ENCODE results near the gene ST7L.

Gene ST7L

DNA sequence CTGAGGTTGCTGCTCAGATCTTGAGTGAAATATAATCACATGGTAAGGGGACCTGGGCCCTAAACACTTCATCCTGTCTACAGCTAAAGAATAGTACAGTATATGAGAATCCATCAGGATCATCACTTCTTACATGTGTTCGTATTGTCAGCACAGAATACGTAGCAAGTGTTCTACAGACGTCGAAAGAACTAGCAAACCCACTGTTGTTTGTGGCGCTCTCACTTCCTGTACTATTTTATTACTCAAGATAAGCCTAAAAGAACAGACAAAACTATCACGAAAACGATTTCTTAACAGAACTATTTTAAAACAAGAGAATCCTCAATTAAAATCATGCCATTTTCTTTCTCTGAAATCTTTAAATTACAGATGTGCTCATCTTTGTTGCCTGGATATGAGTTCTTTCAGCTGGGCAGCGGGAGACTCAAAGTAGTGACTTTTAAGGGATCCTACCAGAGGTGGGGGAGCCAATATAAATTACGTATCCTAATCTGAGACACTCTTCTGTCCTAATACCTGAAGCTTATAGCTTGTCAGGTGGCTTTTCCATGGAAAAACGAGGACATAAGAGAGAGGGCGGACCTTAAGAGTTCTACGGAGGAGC is 724 bp downstream of the ST7L start:
- DNase-seq: peak; percentile 57

GRCh38 chr1:112614460-112615065 is 4.4 kb downstream of the ST7L start:
- peak; percentile 71 for DNase-seq

GRCh38 chr1:112605633-112606327 is 13.2 kb downstream of the ST7L start:
- DNase-seq: no peak

GRCh38 chr1:112603541-112603940 is 15.4 kb downstream of the ST7L start:
- no peak for DNase-seq

DNA sequence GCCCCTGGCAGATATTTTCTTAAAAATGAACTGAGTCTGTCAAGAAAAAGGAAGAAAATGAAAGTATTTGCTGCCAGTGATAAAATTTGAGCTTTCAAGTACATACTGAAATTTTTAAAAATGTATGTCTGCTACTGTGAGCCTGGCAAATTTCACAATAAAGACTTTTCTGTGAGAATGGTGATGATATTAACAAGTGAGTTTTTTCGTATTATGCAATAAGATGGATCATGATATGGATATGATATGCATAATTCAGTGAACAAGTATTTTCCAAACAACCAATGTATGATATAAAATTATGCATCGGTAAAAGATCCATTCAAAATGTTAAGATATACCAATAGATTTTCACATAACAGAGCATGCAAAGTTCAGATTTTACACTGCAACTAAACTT is 15.9 kb downstream of the ST7L start:
- no peak for DNase-seq

GRCh38 chr1:112599477-112599876 is 19.5 kb downstream of the ST7L start:
- DNase-seq: no peak

- DNase-seq: no peak
Measured at GRCh38 chr1:112594208-112594876, 24.6 kb downstream of the ST7L start.

DNA sequence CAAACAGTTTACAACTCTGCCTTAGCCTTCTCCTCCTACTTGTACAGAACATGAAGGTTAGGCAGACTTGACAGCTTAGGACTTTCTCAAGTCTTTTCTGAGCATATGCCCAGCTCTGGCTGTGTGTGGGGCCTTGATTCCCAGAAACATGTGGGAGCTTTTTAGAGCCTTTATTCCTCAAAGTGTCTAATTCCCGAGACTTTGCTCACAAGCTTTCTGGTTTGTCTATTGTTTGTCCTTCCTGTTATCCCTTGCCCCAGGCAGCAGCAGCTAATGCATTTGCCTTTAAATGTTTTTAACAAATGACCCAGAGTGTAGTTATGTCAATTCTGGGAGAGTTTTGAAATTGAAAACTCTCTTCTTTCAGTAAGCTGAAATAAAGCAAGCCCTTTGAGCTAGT is 29.2 kb downstream of the ST7L start:
- DNase-seq: no peak

DNA sequence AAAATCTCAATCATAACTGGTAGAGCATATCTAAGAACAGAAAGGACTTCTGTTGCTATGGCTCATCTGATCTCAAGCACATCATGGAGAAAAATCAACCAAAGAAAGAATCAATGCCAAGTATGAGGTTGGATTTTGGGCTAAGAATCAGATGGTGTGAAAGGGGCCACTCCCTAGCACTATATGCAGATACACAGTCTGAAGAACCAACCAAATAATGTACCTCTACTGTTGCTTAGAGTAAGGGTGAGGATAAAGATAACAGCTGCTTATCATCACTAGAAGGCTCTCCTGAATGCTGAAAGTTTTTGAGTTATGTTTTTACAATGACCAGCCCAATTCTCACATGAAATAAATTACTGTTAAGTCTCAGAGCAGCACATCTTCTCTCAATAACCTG is 35.6 kb downstream of the ST7L start:
- no peak for DNase-seq

DNA sequence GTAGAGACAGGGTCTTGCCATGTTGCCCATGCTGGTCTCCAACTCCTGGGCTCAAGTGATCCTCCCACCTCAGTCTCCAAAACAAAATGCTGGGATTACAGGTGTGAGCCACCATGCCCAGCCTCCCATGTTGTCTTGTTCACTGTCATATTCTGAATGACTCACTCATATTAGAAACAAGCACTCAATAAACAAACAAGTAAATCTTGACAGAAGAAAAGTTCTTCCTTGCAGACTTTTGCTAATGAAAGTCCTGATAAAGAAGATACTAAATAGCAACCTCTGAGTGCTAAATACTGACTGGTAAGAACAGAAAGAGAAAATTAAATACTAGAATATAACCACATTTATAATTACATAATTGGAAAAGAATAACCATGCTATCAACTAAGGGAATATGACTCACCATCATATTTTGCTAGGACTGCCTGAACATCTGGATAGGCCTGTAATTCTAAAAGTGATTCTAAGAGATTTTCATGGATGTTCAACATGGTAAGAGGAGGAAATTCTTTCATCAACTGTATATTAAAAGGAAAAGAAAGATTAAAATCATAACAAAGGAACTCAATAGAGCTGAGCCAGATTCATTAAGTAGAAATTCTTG is 37.3 kb downstream of the ST7L start:
- DNase-seq: no peak

- DNase-seq: no peak
Measured at GRCh38 chr1:112579801-112580510, 39.0 kb downstream of the ST7L start.

DNA sequence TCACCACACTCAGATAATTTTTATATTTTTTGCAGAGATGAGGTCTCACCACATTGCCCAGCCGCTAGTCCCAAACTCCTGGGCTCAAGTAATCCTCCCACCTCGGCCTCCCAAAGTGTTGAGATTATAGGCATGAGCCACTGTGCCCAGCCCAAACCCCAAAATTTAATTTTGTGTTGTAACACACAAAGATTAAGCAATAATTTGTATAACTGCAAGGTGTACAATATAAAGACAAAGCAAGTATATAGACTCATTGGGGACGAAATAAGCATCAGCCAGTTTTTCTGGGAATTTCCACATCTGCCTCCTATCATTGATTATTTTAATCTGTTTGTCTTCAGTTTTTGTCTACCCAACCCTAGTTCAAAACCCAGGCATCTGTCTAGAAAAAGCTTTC is 42.7 kb downstream of the ST7L start:
- DNase-seq: no peak

GRCh38 chr1:112575154-112575804 is 43.7 kb downstream of the ST7L start:
- DNase-seq: no peak

GRCh38 chr1:112565800-112566199 is 53.1 kb downstream of the ST7L start:
- no peak for DNase-seq

- no peak for DNase-seq
Measured at GRCh38 chr1:112564081-112564480, 54.9 kb downstream of the ST7L start.

DNA sequence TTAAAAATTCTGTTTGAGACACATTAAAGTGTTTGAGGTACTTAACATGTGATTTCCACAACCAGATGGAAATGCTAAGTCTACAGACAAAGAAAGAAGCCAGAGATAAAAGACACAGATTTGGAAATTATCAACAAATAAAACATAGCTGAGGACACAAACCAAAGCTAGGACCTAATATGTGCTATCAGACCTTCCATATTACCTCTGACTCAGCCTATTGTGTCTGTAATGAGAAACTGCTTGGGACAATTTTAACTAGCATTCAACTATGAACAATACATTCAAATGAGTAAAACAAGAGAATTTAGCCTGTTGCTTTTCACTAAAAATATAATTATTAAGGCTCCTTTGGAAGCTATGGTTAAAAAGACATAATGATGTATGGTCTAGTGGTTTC is 55.6 kb downstream of the ST7L start:
- no peak for DNase-seq

- DNase-seq: peak; percentile 86
Measured at GRCh38 chr1:112558634-112559033, 60.3 kb downstream of the ST7L start.

GRCh38 chr1:112557385-112557784 is 61.6 kb downstream of the ST7L start:
- DNase-seq: peak; percentile 39

GRCh38 chr1:112554411-112554810 is 64.5 kb downstream of the ST7L start:
- DNase-seq: no peak

DNA sequence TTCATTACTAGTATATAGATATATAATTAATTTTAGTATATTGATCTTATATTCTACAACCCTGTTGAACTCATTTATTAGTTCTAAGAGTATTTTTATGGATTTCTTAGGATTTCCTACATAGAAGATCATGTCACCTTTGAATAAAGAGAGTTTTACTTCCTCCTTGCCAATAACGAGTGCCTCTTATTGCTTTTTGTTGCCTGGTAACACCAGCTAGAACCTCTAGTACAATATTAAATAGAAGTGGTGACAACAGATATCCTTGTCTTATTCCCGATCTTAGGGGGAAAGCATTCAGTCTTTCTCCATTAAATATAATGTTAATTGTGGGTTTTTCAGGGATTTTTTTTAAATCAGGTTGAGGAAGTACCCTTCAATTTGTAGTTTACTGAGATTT is 69.4 kb downstream of the ST7L start:
- DNase-seq: no peak

DNA sequence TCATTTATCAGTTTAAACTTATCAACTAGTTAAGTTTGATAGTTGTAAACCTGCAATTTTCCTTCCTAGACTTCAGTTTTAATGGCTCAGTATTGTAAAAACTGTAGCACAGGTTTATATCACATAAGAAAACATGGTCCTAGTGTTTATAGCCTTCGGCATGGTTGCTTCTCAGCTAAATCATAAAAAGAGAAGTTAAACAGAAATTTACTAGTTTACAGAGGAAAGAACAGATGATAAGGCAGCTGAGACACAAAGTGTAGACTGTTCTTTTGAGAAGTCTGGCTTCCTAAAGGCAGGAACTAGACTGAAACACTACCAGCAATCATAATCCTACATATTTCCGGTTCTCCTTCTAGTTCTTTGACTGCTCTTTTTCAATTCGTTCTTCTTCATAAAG is 70.4 kb downstream of the ST7L start:
- DNase-seq: no peak

DNA sequence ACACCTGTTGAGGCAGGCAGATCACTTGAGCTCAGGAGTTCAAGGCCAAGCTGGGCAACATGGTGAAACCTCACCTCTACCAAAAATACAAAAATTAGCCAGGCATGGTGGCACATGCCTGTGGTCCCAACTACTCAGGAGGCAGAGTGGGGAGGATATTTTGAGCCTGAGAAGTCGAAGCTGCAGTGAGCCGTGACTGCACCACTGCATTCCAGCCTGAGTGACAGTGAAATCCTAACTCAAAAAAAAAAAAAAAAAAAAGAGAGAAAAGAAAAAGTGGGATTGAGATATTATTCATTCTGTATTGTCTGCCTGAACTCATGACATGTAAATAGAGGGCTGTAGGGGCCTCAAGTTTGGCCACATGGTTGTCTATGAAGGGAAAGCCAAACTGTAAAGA is 72.9 kb downstream of the ST7L start:
- DNase-seq: no peak
